Islet precursor cell (in vitro differentiated cells): ENCODE results near the gene C1QTNF3.
"Not testable (repeated sequence)": the region's sequence is repeated elsewhere in the genome, so short reads cannot be mapped to it uniquely, and the experiment has no call there.

Experiments
- DNase-seq: peaks from one replicate; pipeline ENCODE4 v3.0.0-alpha.2; 2018

C1QTNF3 gene, protein sequence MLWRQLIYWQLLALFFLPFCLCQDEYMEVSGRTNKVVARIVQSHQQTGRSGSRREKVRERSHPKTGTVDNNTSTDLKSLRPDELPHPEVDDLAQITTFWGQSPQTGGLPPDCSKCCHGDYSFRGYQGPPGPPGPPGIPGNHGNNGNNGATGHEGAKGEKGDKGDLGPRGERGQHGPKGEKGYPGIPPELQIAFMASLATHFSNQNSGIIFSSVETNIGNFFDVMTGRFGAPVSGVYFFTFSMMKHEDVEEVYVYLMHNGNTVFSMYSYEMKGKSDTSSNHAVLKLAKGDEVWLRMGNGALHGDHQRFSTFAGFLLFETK

DNA sequence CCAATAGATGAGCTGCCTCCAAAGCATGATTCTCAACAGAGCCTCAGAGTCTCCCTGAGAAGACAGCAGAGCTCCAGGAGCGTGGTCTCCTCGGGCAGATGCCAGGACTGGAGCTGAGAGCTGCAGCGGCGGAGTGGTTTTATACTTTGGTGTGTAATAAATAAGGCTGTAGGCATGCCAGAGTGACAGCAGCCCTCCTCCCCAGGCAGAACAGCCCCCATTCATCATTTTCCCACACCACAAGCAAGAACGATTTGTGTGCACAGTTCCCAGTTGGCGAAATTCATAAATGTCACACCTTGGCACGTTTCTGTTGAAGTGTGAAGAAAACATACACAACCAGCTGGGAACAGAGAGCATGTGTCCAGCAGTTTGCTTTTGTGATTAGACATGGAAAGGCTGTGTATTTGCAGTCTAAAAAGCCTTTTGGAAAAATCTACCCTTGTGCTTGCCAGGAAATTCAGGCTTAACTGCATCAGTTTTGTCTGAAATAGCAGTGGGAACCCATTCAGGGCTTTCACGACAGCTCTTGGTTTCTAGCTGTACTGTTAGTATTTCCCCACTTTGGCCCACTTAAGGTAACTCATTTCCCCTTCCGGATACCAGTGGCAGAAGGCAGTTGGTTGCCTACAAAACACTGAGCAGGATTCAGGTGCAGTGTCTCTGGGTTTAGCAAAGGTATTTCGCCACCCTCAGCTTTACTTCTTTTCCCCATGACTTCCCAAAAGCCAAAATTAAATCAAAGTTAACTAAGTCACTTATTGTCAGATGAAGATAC is at the start of gene C1QTNF3:
Gene C1QTNF3, minus strand, starts transcription at position 115 of the 778 bp plus-strand sequence. Its CDS starts 88 bp downstream, at position 27.
- DNase-seq, result no peak

DNA sequence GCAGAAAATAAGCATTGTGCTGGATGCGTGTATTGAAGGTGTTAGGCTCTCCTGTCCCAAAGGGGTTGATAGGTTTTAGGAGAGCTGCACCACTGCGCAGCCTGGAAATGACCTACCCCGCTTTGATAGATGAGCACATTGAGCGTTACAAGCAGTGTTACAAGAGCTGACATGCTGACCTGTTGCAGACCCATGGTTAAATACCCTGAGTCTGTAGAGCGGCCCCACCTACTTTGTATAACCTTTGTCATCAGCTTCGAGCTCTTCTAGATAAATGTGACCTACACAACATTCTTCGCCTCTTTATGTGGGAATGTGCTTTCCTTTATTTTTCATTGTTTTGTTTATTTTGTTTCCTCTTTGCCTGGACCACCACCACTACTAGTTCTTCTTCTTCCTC is 48.0 kb upstream of the C1QTNF3 start:
- DNase-seq, result not testable (repeated sequence)

DNA sequence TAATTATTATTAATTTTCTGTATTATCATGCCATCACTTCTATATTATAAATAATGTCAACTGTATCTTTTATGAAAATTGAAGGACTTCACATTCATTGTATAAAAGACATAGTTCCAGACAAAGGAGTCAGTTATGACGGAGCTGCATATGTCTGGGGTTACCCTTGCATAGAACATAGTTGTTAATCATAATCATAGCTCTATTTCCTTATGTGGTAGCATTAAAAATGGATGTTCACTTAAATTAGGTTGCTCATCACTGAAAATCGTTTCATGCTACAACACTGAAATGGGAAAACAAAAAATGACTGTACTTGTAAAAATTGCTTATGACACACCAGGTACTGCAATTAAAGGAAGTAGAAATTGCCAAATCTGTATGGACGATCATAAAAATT is 46.8 kb upstream of the C1QTNF3 start:
- not testable (repeated sequence) for DNase-seq

DNA sequence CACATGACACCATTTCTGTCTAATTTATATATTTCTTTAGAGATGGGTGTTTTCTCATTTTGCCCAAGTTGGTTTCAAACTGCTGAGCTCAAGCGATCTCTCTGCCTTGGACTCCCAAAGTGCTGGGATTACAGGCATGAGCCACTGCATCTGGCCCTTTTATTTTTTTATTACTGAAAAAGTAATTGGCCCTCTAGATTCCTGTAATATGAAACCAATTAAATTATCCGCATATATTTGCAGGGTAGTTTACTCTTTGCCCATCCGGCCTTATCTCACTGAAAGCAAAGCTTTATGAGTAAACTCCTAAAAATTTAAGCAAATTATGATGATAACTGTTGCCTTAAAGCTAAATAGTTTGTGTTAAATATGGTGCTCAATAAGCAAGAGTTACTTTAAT is 44.7 kb upstream of the C1QTNF3 start:
- DNase-seq, result not testable (repeated sequence)

DNA sequence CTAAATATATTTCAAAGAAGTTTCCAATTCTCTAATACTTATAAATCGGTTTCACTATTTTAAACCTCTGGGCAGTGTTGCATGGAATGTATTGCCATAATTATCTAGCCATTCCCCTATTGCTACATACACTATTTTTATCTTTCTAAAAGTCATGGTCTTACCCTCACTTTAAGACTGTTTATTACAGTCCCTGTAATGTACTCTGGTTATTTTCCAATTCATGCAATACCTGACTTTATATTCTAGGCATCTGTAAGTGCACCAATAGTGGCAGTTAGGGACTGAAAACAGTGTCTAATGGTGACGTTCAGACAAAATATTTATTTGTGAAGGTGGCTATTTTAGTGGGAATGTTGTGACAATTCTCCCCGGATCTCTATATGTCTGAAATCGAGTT is 40.9 kb upstream of the C1QTNF3 start:
- DNase-seq, result not testable (repeated sequence)

DNA sequence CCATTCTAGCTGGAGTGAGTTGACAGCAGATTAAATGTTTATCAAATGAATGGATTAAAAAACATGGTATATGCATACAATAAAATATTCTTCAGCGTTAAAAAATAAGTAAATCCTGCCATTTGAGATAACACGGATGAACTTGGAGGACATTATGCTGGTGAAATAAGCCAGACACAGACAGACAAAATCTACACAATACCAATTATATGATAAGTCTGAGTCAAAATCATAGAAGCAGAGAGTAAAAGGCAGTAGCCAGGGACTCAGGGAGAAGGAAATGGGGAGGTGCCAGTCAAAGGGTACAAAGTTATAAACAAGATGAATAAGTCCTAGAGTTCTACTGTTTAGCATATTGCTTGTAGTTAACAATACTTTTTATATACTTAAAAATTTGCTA is 36.5 kb upstream of the C1QTNF3 start:
- not testable (repeated sequence) for DNase-seq

DNA sequence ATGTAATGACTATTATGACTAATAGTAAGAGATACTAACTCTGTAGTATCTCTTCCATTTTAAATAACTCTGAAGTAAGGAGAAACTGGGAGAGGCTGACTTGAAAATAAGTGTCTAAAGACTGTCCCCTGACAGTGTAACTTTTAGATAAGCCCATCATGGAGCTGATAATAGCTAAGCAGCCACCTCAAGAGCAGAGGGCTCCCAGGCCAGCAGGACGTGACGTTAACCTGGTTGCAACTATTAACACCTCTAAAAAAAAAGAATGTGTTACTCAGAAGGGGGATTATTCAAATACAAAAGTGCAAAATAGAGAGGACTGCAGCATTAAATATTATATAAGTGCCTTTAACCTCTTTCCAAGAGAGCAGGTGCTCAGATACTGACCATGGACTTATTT is 34.6 kb upstream of the C1QTNF3 start:
- DNase-seq, result not testable (repeated sequence)

DNA sequence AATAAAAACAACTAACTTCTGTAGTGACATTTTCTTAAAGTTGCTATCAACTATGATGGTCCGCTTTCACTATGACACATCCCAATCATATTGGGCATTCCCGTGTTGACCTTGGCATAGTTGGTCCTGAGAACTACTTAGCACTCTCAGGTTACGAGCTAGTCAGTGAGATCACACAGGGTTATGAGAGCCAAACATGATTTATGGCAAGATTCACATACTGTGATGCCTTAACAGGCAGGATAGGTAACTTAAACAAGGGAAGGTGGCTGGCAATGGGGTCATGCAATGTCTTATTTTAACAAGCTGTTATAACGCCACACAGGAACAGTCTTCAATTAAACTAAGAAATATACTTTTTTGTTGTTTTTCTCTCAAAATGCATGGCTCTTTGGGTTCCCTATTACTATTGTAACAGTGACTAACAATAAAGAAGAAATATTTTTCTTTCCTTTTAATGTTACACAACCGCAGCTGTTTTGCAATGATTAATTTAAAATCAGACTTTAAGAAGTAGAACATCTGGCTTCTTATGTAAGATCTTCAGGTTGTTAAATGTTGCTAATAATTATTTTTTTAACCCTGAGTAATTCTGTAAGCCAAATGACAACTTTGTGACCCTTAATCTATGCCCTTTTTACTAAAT is 33.8 kb upstream of the C1QTNF3 start:
- DNase-seq, result not testable (repeated sequence)

DNA sequence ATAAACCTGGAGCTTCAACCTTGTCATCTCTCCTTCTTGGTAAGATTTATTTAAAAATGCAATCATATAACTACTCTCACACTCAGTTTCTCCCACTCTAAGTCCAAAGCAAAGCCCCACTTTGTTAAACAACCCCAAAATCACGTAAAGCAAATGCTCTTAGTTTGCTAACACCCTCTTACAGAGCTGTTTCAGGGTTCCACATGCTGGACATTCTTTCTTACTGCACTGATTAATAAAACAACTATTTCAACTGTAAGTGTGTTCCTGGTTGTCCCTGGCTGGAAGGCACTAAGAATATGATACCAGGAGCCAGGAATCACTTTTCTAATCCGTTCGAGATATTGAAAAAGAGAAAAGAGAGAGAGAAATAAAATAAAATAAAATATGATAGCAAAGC is 31.5 kb upstream of the C1QTNF3 start:
- not testable (repeated sequence) for DNase-seq

DNA sequence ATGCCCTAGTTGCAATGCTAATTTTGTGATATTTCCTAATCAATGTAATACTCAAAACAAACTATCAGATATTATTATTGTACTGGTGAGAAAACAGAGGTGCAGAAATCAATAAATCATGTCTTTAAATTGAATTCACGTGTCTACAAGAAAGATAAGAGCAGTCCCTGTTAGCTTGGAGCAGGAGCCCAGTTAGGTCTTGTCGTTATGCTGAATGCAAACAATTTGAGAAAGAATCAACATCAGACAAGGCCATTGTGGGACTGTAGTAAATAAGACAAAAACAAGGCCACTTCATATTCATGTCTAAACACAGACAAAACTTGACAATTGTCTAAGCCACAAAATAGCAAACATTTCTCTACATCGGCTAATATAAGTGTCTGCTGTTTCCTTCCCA is 31.1 kb upstream of the C1QTNF3 start:
- not testable (repeated sequence) for DNase-seq

DNA sequence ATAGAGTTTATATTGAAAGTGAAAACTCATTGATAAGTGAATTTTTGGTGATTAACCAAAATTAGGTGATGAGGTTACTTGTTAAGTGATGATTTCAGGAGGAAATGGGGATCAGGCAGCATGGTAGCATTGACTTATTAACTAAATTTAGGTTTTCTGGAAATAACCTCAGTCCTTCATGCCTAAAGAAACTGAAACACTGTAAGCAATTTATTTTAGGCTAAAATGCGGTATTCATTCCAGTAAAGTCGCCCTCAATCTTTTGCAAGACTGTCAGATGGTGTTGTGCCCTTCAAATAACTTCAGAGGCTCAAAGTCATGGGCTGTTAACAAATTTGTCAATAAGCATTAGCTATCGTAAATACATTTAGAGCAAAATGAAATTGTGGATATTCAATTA is 27.6 kb upstream of the C1QTNF3 start:
- DNase-seq, result not testable (repeated sequence)

DNA sequence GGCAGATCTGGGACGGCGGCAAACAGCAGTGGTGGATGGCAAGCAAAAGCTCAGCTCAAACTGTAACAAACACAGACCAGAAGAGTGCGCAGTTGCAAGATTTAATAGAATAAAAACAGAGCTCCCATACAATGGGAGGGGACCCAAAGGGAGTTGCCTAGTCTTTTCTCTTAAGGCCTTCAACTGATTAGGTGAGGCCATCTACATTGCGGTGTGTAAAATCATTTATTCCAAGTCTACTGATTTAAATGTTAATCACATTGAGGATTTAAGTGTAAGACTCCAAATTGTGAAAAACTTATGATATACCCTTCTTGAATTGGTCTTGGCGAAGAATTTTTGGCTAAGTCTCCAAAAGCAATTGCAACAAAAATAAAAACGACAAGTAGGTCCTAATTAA is 21.6 kb upstream of the C1QTNF3 start:
- no peak for DNase-seq

DNA sequence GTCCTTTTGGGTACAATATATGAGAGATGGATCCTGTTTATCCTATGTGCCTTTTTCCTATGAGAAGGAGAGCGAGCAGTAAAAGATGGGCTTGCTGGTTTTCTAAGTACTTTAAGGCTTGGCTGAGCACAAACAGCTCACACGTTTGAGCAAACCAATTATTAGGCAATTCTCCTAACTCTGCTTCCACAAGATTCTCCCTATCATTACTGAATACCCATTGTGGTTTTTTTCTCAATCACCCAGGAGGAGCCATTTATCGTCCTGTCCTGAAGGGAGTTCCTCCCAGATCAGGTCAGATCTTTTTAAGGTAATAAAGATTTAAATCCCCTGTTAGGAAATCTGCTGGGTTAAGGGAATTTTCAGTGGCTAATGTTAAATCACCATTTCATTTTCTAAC is 19.4 kb upstream of the C1QTNF3 start:
- DNase-seq, result no peak

DNA sequence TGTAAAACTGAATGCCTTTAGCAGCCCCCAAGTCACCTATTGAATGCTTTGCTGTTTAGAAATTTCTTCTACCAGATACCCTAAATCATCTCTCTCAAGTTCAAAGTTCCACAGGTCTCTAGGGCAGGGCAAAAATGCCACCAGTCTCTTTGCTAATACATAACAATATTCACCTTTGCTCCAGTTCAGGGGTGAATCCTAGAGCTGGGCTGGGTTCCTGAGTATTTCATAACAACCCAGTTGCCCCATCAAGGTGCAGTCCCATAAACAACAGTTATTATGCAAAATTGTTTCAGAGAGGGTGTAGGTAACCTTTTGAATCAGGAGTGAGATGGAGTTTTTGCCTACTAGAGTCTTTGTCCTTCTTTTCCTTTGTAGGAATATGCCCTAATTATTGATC is 19.0 kb upstream of the C1QTNF3 start:
- no peak for DNase-seq

DNA sequence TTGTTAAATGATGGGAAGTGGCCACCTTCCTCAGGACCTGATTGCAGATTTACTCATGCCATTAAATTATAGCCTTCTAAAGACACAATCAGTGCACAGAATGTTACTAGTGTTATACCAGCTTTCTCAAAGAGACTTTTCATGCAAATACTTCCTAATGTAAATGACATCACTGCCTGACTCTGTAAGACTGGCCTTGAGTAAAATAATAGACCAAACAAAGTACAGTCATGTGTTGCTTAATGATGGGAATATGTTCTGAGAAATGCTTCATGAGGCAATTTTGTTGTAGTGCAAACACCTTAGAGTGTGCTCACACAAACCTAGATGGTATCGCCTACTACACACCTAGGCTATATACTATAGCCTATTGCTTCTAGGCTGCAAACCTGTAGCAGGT is 17.0 kb upstream of the C1QTNF3 start:
- no peak for DNase-seq

DNA sequence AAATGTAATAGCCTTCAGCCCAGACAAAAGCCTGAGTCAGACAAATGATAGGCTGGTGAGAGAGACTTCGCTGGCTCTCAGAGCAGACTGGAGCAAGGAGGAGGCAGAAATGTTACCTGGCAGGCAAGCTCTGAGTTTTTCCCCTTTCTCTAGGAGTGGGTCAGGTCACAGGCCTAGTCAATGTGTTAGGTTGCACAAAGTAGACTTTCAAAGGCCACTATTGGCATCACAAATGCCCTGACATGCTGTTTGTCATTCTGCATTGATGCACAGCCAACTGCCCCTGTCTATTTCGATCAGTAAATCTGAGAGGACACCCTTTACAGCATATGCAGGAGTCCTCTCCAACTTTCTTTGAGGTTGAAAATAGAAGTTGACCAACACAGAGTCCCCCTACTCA is 15.5 kb upstream of the C1QTNF3 start:
- no peak for DNase-seq

DNA sequence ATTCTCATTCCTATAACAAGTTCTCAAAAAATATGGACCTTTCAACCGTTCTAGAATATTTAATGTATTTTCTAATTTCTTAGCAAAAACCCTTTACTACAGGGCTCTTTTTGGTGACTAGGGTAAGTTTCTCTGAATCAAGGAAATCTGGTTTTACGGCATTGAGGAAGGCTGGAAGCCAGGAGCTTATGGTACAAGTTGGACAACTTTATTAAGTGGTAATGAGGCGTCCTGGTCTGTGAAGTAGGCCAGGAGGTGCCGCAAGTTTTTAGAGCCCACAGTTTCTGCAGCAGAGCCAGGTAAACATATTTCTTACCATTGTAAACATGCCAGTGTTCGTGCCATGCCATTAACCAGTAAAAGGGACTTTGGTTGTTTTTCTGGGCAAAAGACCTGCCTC is 14.6 kb upstream of the C1QTNF3 start:
- DNase-seq, result no peak

DNA sequence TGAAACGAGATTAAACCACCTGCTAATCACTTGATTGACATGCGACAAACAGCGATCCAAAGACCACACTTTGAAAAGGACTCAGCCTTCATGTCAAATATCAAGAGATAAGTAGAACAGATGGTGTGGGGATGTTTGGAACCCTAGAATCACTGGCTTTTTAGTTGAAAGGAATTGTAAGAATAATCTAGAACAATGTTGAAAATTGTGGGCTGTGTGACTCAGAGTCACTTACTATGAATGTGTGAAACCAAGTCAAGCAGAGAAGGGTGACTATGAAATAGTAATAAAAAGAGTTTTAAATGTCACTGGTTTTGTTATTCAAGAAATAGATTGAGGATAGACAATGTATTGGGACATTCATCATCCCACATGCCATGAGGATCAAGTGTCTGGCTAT is 14.1 kb upstream of the C1QTNF3 start:
- no peak for DNase-seq

DNA sequence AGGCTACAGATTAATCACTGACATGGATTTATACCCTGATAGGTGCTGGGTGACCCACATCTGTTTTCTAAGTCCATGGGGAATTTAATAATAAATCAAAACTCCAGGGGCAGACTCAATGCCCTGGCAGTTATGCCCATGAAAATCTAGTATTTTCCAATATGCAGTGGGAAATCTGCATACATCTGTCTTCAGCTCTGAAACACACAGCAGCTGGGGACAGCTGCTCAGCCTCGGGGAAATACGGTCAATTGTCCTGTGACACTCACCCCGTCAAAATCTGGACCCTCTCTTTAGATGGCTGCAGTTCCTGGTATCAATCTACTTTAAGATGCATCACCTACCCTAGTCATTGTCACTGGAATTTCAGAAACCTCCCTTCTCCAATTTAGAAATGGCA is 12.7 kb upstream of the C1QTNF3 start:
- no peak for DNase-seq

DNA sequence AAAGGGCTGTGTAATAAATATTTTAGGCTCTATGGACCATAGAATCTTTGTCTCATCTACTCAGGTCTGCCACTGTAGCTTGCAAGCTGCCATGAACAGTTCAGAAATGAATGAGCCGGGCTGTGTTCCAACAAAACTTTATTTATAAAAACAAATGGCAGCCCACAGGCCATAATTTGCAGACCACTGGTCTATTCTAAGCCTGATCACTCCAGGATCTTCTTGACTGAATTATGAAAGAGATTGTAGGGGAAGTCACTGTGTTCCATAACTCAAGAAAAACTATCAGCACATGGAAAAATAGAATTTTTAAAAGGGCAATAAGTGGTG is 11.4 kb upstream of the C1QTNF3 start:
- no peak for DNase-seq

DNA sequence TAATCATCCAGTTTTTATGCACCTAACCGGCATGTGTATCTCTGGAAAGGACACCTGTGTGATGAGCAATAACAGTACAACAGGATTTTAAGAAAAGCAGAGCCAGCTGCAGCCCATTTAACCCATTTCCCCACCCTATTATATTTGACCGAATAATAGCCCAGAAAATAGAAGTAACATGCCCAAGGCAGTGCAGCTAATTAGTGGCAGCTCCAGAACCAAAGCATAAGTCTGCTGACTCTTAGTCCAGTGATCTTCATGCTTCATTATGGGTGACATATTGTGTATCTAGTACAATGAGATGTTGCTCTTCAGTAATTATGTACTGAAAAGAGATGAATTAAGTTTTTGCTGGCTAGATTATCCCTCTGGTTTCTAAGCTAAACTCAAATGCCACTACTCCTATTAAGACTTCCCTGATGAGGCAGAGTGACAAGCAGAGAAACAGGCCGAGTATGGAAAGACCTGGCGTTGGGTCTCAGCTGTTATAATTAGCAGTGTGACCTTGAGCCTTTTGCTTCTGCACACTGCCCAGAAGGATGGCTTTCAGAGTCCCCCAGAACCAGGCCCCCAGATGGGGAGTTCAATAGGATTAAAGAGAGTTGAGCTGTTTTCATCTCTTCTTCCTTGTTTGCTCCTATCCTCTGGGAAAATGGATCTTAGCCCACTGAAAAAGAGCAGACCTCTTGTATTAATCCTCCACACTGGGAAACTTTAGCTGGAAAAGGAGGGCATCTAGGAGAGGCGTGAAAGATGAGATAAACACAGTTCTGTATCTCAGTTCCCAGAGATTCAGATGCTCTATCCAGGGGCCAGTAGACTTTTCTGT is 10.8 kb upstream of the C1QTNF3 start:
- DNase-seq, result no peak

DNA sequence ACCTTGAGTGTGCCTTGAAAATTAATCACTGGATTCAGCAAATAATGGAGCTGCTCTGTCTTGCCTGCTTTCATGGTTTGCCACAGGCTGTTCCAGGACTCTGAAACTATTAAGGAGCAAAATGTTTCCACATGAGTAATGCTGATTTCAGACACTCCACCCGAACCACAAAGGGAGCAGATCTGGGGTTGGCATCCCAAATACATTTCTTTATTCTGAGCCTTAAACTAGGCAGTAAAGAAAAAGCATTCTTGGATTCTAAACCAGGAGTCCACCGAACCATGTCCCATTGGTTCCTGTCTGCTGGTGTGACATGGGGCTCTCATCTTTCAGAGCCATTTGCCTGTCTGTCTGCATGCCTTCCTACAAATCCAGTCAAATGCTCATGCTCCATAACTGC is 10.1 kb upstream of the C1QTNF3 start:
- DNase-seq, result no peak

DNA sequence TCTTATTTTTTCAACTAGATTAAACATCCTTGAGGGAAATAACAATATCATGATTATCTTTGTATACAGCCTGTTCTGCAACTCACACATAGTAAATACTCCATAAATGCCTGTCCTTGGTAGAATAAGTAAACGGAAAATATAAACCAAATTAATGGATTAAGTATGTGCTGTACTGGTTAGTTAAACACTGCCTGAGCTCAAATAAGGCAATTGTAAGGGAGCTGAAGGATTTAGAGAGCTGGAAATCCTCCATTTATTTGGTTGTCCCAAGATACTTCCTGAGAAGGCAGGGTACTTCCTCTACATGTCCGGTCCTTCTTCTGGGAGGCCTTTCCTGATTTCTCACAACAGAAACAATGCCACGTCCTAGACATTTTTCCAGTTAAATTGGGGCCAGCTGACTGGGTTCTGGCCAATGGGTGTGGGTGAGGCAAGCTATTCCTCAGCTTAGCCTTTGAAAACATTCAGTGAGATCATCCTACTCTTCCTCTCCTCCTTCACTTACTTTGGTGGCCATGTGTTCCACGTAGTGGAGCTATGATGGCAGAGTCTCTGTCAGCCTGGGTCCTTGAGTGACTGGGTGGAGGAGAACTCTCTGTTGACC is 8.5 kb upstream of the C1QTNF3 start:
- DNase-seq, result no peak
